ENCODE results near the gene CDK10.

Gene CDK10

GRCh38 chr16:89710709-89711564 is 24.4 kb downstream of the CDK10 start:
- no peak overlapping the region for H3K4me3 ChIP-seq (ENCODE audit: low read depth, low read length)
- no peak for TF ChIP-seq CTCF (IDR thresholded peaks at IDR 0.05; ENCODE audit: low read depth, low read length)

- no peak for TF ChIP-seq CTCF (IDR thresholded peaks at IDR 0.05; ENCODE audit: low read depth, low read length)
Observed at GRCh38 chr16:89711601-89712273, 25.2 kb downstream of the CDK10 start.

GRCh38 chr16:89712274-89712781 is 25.8 kb downstream of the CDK10 start:
- H3K4me3 ChIP-seq (ENCODE audit: low read depth, low read length), result peak overlapping the region; percentile 58
- TF ChIP-seq CTCF (IDR thresholded peaks at IDR 0.05; ENCODE audit: low read depth, low read length), result no peak

More at GRCh38 chr16:89711601-89712273, 25.2 kb downstream of the CDK10 start:
- H3K4me3 ChIP-seq (ENCODE audit: low read depth, low read length), result peak overlapping the region; percentile 58

- TF ChIP-seq CTCF (IDR thresholded peaks at IDR 0.05; ENCODE audit: low read depth, low read length), result no peak
- no peak overlapping the region for H3K4me3 ChIP-seq (ENCODE audit: low read depth, low read length)
Observed at GRCh38 chr16:89716493-89716892, 30.0 kb downstream of the CDK10 start.

- H3K4me3 ChIP-seq (ENCODE audit: low read depth, low read length), result no peak overlapping the region
- no peak for TF ChIP-seq CTCF (IDR thresholded peaks at IDR 0.05; ENCODE audit: low read depth, low read length)
Observed at GRCh38 chr16:89716916-89717687, 30.6 kb downstream of the CDK10 start.

GRCh38 chr16:89717688-89718505 is 31.4 kb downstream of the CDK10 start:
- TF ChIP-seq CTCF (IDR thresholded peaks at IDR 0.05; ENCODE audit: low read depth, low read length), result no peak
- no peak overlapping the region for H3K4me3 ChIP-seq (ENCODE audit: low read depth, low read length)

Data from WI38 (cell line).